WI38 (cell line): ENCODE data around the gene CCDC150.

Experiments used
- H3K4me3 ChIP-seq: 2 replicates; pipeline ENCODE4 v1.5.1; 2011; ENCODE audit warnings: low read depth, mild to moderate bottlenecking, control low read depth, low read length
- CTCF ChIP-seq: IDR thresholded peaks from 2 replicates; pipeline ENCODE4 v1.5.1; 2012; ENCODE audit warnings: low read depth, mild to moderate bottlenecking, control low read depth, low read length

CCDC150 gene

DNA sequence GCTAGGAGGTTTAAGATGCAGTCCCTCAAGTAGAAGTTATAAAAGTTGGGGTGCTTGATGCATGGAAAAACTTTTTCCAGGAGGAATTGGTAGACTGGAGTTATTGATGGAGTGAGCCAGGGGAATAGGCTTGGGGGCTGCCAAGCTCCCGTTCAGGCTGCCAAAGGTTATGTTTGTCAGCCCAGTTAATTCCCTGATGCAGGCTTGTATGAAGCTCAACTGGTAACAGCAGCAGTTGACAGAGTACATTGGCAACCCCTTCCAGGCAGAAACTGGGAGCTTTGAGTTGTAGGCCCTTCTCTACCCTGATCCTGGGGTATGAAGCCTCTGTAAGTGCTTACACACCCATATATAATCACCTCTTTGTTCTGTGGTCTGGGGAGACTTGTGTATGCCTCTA lies 16.2 kb downstream of the CCDC150 start:
- no peak for TF ChIP-seq CTCF
- no peak overlapping the region for H3K4me3 ChIP-seq

DNA sequence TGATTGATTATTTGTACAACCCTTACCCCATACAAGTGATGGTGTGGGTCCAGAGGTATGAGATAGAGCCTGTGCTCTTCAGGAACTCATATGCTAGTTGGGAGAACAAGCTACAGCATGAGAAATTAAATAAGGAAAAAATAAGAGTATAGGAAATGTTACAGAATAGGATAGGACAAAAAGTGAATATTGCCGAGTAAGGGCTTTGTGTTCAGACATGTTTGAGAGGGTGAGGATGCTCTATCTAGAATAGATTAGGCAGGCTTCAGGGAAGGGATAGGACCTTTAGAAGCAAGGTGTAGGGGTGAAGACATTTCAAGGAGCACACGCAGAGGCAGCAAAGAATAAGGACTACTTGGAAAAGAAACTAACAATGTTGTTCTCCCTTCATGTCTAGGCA lies 17.8 kb downstream of the CCDC150 start:
- TF ChIP-seq CTCF = no peak
- no peak overlapping the region for H3K4me3 ChIP-seq

- TF ChIP-seq CTCF = no peak
- no peak overlapping the region for H3K4me3 ChIP-seq
These were observed 20.3 kb downstream of the CCDC150 start for GRCh38 chr2:196659844-196660243.

- H3K4me3 ChIP-seq = no peak overlapping the region
- no peak for TF ChIP-seq CTCF
These were observed 20.7 kb downstream of the CCDC150 start for GRCh38 chr2:196660244-196660643.

GRCh38 chr2:196670342-196670741 lies 30.8 kb downstream of the CCDC150 start:
- H3K4me3 ChIP-seq = no peak overlapping the region
- TF ChIP-seq CTCF = no peak

GRCh38 chr2:196675963-196676362 lies 36.4 kb downstream of the CCDC150 start:
- no peak for TF ChIP-seq CTCF

GRCh38 chr2:196677404-196677803 lies 37.9 kb downstream of the CCDC150 start:
- H3K4me3 ChIP-seq = no peak overlapping the region
- TF ChIP-seq CTCF = no peak

More at GRCh38 chr2:196675963-196676362, 36.4 kb downstream of the CCDC150 start:
- H3K4me3 ChIP-seq = no peak overlapping the region
